Measurements from ENCODE around the gene TTC32.
A peak's percentile ranks its signal among the peaks of the same experiment; 100 is the strongest.

TTC32 gene

DNA sequence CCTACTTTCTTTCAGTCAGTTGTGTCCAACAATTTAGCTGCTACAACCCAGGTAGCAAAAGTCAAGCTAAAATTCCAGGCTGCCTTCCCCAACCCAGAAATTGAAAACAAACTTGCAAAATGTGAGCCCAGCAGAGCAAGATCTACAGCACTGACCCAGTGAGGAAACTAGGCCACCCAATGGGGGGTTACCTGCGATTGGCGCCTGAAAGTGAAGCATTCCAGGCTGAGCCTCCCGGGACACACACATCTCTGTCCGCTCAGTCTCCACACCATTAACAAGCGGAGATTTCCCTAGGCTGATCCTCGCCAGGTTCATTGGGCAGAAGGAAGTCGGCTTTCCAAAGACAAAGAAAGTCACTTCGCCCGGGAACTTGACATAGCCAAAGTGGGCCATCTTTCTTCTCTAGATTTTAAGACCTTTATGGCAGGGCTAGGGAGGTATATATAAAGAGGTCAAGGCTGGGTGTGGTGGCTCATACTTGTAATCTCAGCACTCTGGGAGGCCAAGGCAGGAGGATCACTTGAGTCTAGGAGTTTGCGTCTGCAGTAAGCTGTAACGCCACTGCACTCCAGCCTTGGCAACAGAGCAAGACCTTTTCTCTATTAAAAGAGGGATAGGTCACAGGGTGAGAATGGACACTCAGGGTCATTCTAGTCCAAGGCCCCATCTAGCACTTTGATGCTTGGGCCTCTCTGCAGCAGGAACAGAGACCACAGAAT is 53.6 kb downstream of the TTC32 start:
- peak; percentile 26 for DNase-seq

GRCh38 chr2:19847486-19847885 is 54.3 kb downstream of the TTC32 start:
- DNase-seq: peak; percentile 7
